Testis (tissue), 3 donors: ENCODE results near the gene CTIF. TPM values are rescaled to one million over a fixed set of nuclear protein-coding genes. Genes with fewer than 3 reads are reported as not detected.
A peak's percentile ranks its signal among the peaks of the same experiment; 100 is the strongest.

Experiments used
- DNase-seq: peaks from one replicate; pipeline ENCODE4 v3.0.0-alpha.2; 2019
- H3K27ac ChIP-seq, 2 donors: fragments of 200-600 bp; sonication (generic); one replicate each; pipeline ENCODE4 v1.5.1; 2019
- H3K27me3 ChIP-seq: fragments of 200-600 bp; sonication (generic); one replicate; pipeline ENCODE4 v1.5.1; 2019
- H3K36me3 ChIP-seq: fragments of 200-600 bp; sonication (generic); one replicate; pipeline ENCODE4 v1.5.1; 2017; ENCODE audit warnings: low read depth; ENCODE audit errors: missing control alignments
- H3K4me1 ChIP-seq: fragments of 200-600 bp; sonication (generic); one replicate; pipeline ENCODE4 v1.5.1; 2019
- H3K4me3 ChIP-seq, 2 donors: fragments of 200-600 bp; sonication (generic); one replicate each; pipeline ENCODE4 v1.5.1; 2017 to 2019
- H3K9me3 ChIP-seq: fragments of 200-600 bp; sonication (generic); one replicate; pipeline ENCODE4 v1.5.1; 2017
- POLR2A ChIP-seq: fragments of 450-650 bp; IDR thresholded peaks from one replicate; pipeline ENCODE4 v1.6.1; 2017; ENCODE audit warnings: antibody characterized with exemption, mild to moderate bottlenecking, moderate library complexity
- WGBS, 2 donors: methylation state at CpG; one replicate each; pipeline ENCODE4 v1.1.5; 2018; 5-methylcytosine and 5-hydroxymethylcytosine counted together
- intact Hi-C: fragments of 100-400 bp; cut with DNase I; formaldehyde crosslinking; loops from one replicate; pipeline ENCODE4 v1.15.1; 2023; ENCODE audit warnings: low total_unique reads
- polyA plus RNA-seq: library from polyadenylated mRNA; stranded (reverse); fragments of 350-450 nt; fragmentation: Illumina TruSeq; extraction: RNeasy Lipid Tissue Mini Kit (QIAGEN cat#74804); gene quantifications from one replicate; pipeline ENCODE4 v1.2.3, GENCODE V29; 2014; ENCODE audit warnings: low read depth, low replicate concordance; ENCODE audit not compliant: insufficient read depth
- total RNA-seq, 2 donors: library from RNA; depleted of rRNA; stranded (reverse); fragments of >200 nt; gene quantifications; one replicate each; pipeline ENCODE4 v1.2.3, GENCODE V29; 2016
- TF ChIP-seq, protein P1 (sequence below), 3 experiments: fragments of 450-650 bp in 2 of 3; fragments of 200-600 bp in 1 of 3; sonication (generic) in 1 of 3; IDR thresholded peaks; one replicate each; pipeline ENCODE4 v1.5.1; 2016 to 2019; ENCODE audit warnings: antibody characterized with exemption in 3 of 3, mild to moderate bottlenecking in 2 of 3, moderate library complexity in 1 of 3

CTIF gene
- total and polyA plus RNA-seq, 3 donors from 2014 or later, result 33.8 to 41.5 (median 35.6) TPM

GRCh38 chr18:48674758-48675351 is 136.0 kb downstream of the CTIF start:
- H3K27me3 ChIP-seq, result no peaks in the 10 kb centered on the region
- peaks cover 8% of the 10 kb centered on the region for H3K4me1 ChIP-seq
- peak; percentile 4 for DNase-seq
- H3K36me3 ChIP-seq, result no peaks in the 10 kb centered on the region
- no peak overlapping the region for H3K4me3 ChIP-seq
- no peaks in the 10 kb centered on the region for H3K9me3 ChIP-seq
- intact Hi-C loops, result loop anchor here (5.0 kb wide), 1 partner anchor 277 kb away; the partner anchor contains the start of gene SMAD7
- TF ChIP-seq, protein P1, sequence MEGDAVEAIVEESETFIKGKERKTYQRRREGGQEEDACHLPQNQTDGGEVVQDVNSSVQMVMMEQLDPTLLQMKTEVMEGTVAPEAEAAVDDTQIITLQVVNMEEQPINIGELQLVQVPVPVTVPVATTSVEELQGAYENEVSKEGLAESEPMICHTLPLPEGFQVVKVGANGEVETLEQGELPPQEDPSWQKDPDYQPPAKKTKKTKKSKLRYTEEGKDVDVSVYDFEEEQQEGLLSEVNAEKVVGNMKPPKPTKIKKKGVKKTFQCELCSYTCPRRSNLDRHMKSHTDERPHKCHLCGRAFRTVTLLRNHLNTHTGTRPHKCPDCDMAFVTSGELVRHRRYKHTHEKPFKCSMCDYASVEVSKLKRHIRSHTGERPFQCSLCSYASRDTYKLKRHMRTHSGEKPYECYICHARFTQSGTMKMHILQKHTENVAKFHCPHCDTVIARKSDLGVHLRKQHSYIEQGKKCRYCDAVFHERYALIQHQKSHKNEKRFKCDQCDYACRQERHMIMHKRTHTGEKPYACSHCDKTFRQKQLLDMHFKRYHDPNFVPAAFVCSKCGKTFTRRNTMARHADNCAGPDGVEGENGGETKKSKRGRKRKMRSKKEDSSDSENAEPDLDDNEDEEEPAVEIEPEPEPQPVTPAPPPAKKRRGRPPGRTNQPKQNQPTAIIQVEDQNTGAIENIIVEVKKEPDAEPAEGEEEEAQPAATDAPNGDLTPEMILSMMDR (IDR thresholded peaks at IDR 0.05), result no peak
- no peak for TF ChIP-seq POLR2A
- no peak overlapping the region for H3K27ac ChIP-seq
- WGBS, 2 donors, result 85 to 86% methylated on average over 4 of the region's 4 CpGs

- 9 to 41% methylated on average over 5 to 9 of the region's 10 CpGs for WGBS, 2 donors
- Histone ChIP-seq H3K27me3 (no peaks in the 10 kb centered on the region), H3K27ac (no peak overlapping the region), H3K9me3 (no peaks in the 10 kb centered on the region), H3K36me3 (no peaks in the 10 kb centered on the region), H3K4me3 (no peak overlapping the region), H3K4me1 (peaks cover 13% of the 10 kb centered on the region)
- intact Hi-C loops, result loop anchor here (5.0 kb wide), 1 partner anchor 277 kb away; the partner anchor contains the start of gene SMAD7
- TF ChIP-seq, protein P1 (IDR thresholded peaks at IDR 0.05), result peak; percentile 86 to 89 (median 88)
- TF ChIP-seq POLR2A, result no peak
- DNase-seq, result peak; percentile 91
Observed at GRCh38 chr18:48675352-48675761, 136.5 kb downstream of the CTIF start.

DNA sequence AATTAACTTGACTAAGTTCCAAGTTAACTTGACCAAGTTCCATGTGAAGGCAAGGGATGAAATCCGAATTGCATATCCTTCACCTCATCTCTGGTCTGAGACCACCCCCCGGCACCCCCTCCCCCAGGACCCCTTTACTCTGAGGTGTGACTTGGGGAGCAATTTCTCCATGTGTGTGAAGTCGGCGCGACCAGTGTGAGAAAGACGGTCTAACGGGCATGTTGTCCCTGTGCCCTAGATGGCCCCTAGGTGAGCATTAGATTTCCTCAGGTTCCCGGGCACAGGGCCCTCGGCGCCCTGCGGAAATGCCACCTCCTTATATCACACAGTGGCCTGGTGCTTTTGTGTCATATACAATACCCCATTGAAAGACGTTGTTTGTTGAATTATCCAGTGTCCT is 137.1 kb downstream of the CTIF start:
- TF ChIP-seq, protein P1 (IDR thresholded peaks at IDR 0.05), result no peak
- TF ChIP-seq POLR2A, result no peak
- Histone ChIP-seq H3K27ac (no peak overlapping the region), H3K9me3 (no peaks in the 10 kb centered on the region), H3K4me1 (peaks cover 19% of the 10 kb centered on the region), H3K4me3 (no peak overlapping the region), H3K27me3 (no peaks in the 10 kb centered on the region), H3K36me3 (no peaks in the 10 kb centered on the region)
- DNase-seq, result no peak
- intact Hi-C loops, result loop anchor here (5.0 kb wide), 1 partner anchor 276 kb away; the partner anchor contains the start of gene SMAD7
- 85 to 91% methylated on average over 11 to 12 of the region's 12 CpGs for WGBS, 2 donors

DNA sequence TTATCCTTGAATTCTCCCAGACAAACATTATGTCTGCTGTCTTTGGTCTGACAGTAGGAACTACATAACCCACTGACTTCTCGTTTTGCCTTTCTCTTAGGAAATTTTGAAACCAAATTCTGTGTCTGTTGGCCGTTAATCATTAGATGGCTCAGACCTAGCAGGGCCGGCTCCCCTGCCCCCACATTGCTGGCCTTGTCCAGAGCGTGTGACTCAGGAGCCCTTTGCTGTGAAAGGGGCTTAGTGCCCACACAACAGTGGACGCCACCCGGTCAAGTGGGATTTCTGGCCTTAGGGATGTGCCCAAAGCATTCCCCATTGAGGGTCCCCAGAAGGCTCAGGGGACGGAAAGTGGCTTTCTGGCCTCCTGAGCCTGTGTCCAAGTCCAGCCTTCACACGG is 137.5 kb downstream of the CTIF start:
- intact Hi-C loops, result loop anchor here (5.0 kb wide), 1 partner anchor 276 kb away; the partner anchor contains the start of gene SMAD7
- 64 to 71% methylated on average over 6 to 8 of the region's 8 CpGs for WGBS, 2 donors
- Histone ChIP-seq H3K4me1 (peaks cover 23% of the 10 kb centered on the region), H3K4me3 (no peak overlapping the region), H3K27ac (no peak overlapping the region), H3K36me3 (no peaks in the 10 kb centered on the region), H3K9me3 (no peaks in the 10 kb centered on the region), H3K27me3 (no peaks in the 10 kb centered on the region)
- TF ChIP-seq POLR2A, result no peak
- TF ChIP-seq, protein P1 (IDR thresholded peaks at IDR 0.05), result no peak
- no peak for DNase-seq
